Measurements from ENCODE around the gene CHST3. TPM values are rescaled to one million over a fixed set of nuclear protein-coding genes. Genes with fewer than 3 reads are reported as not detected.

Gene CHST3
- total and polyA plus RNA-seq, 9 of the 15 experiments (the other 6 are each of a cell fraction or from before 2014, with no cell fraction given): 0.01 to 1.3 (median 0.15) TPM

GRCh38 chr10:71978476-71978875 lies 14.3 kb downstream of the CHST3 start:
- Histone ChIP-seq H2AFZ (ENCODE audit: low read depth, low read length) (no peak overlapping the region), H3K9ac (ENCODE audit: insufficient read depth in 1 of 2, low read depth in 2 of 2, low read length in 2 of 2) (peak overlapping the region in 1 of 2 experiments; percentile 14; a peak in 1 of 4 replicates), H4K20me1 (replicated peaks; ENCODE audit: control insufficient read depth, insufficient read depth, low read length) (no peaks in the 10 kb centered on the region; the same call in none of the 2 replicates), H3K4me2 (ENCODE audit: insufficient read depth, low read length) (no peak overlapping the region; the same call in 1 of the 2 replicates), H3K36me3 (ENCODE audit: control insufficient read depth, insufficient read depth, low read length) (no peaks in the 10 kb centered on the region), H3K9me3 (replicated peaks; ENCODE audit: control insufficient read depth, insufficient read depth, low read depth, low read length) (no peaks in the 10 kb centered on the region), H3K79me2 (ENCODE audit: control insufficient read depth, insufficient read depth, low read length) (no peaks in the 10 kb centered on the region), H3K27ac (ENCODE audit: extremely low read depth, low read depth, low read length) (no peak overlapping the region), H3K4me1 (replicated peaks in 1 of 2; ENCODE audit: control insufficient read depth in 2 of 2, insufficient read depth in 2 of 2, low read length in 2 of 2) (peaks cover 15 to 18% of the 10 kb centered on the region in 2 experiments; a peak in 4 of 5 replicates), H3K27me3 (ENCODE audit: control insufficient read depth in 2 of 2, insufficient read depth in 2 of 2, low read length in 2 of 2) (peaks cover 14 to 47% of the 10 kb centered on the region in 2 experiments; a peak in 4 of 5 replicates), H3K9me1 (ENCODE audit: control insufficient read depth, insufficient read depth, low read length) (no peaks in the 10 kb centered on the region), H3K4me3 (no peak overlapping the region)
- DNase-seq (ENCODE audit: extremely low read depth in 1 of 4, low spot score in 3 of 4) (peak; percentile 51 to 75 (median 58)), FAIRE-seq (peak; percentile 83), ATAC-seq (peak; percentile 90)
- ChIA-PET POLR2A (interaction anchor here (1.4 kb wide), 1 partner anchor 21 kb away, joined by 3 read pairs; no protein-coding TSS in a partner anchor), CTCF (ENCODE audit: low intra/inter-chr PET ratio) (interaction anchor here (1.7 kb wide), 1 partner anchor 82 kb away, joined by 7 read pairs; no protein-coding TSS in a partner anchor)
- in situ Hi-C loops (cut with MboI): no loop called here
- no TSS peak for BruUV-seq (replicated peaks)
- 16% methylated on average over 7 of the region's 7 CpGs for WGBS (ENCODE audit: insufficient coverage, low coverage, missing lambda C conversion rate)
- intact Hi-C loops (cut with micrococcal nuclease): loop anchor here (5.0 kb wide), 2 partner anchors 69 to 71 kb away; no protein-coding TSS in a partner anchor
- peak; percentile 76 for TF ChIP-seq ZBTB33 (CRISPR knock-in tag; IDR thresholded peaks at IDR 0.05)
- peak; percentile 55 for TF ChIP-seq REST (IDR thresholded peaks at IDR 0.05; ENCODE audit: borderline replicate concordance)
- TF ChIP-seq REST (CRISPR knock-in tag; IDR thresholded peaks at IDR 0.05; ENCODE audit: low read depth): no peak
- peak; percentile 38; the same call in 1 of the 2 replicates for TF ChIP-seq ESRRA (IDR thresholded peaks at IDR 0.05; ENCODE audit: borderline replicate concordance, low read depth)
- TF ChIP-seq SMARCE1 (IDR thresholded peaks at IDR 0.05): peak; percentile 42; the same call in 1 of the 2 replicates
- TF ChIP-seq HEY1 (CRISPR knock-in tag; IDR thresholded peaks at IDR 0.05; ENCODE audit: borderline replicate concordance): no peak
- peak; percentile 79 for TF ChIP-seq SMARCA4 (IDR thresholded peaks at IDR 0.05)
- TF ChIP-seq SOX6 (IDR thresholded peaks at IDR 0.05): peak; percentile 36; the same call in 1 of the 2 replicates
- peak; percentile 36; the same call in 1 of the 2 replicates for TF ChIP-seq SMC3 (conservative IDR thresholded peaks at IDR 0.05; ENCODE audit: insufficient read depth, low read depth, low read length)
- TF ChIP-seq NRF1 (conservative IDR thresholded peaks at IDR 0.05 in 1 of 2, IDR thresholded peaks at IDR 0.05 in 1 of 2): 0 out of 4 replicates have a peak, but pooled peaks of 1 of the 2 experiments have one; percentile 22
- peak; percentile 13; the same call in 1 of the 2 replicates for TF ChIP-seq MYC (IDR thresholded peaks at IDR 0.05; ENCODE audit: low read depth, low read length)
- TF ChIP-seq MYC (CRISPR knock-in tag; IDR thresholded peaks at IDR 0.05; ENCODE audit: borderline replicate concordance, low read depth): no peak

Data from K562 (cell line).